ENCODE measurements around the gene CAMSAP2.

Gene CAMSAP2

DNA sequence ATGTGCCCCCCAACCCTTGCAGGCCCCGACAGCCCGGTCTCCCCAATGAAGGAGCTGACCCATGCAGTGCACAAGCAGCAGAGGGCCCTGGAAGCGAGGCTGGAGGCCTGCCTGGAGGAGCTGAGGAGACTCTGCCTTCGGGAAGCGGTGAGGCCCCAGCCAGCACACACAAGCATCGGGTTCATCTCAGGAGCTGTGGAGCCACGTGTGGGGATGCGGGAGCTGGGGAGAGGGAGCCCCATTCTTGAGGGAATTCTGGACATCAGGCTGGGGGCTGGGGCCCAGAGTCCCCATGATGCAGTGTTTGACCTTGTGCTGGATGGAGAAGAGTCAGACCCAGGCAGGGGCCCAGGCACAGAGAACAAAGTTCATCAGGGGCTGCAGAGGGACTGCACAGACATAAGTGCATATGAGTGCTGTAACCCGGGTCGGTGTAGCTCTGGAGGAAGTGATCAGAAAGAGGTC lies 160.8 kb downstream of the CAMSAP2 start:
- Histone ChIP-seq H3K27ac (ENCODE audit: low read depth, low read length, poor library complexity, severe bottlenecking) (no peak overlapping the region), H3F3A (ENCODE audit: insufficient read depth, low read length) (no peaks in the 10 kb centered on the region), H3K27me3 (ENCODE audit: insufficient read depth, low read length) (no peaks in the 10 kb centered on the region), H3K4me2 (ENCODE audit: low read length) (no peak overlapping the region), H3K79me2 (ENCODE audit: insufficient read depth, low read length) (no peaks in the 10 kb centered on the region), H3K9me3 (ENCODE audit: low read length) (no peaks in the 10 kb centered on the region), H3K4me1 (ENCODE audit: insufficient read depth, low read length, severe bottlenecking) (no peaks in the 10 kb centered on the region), H3K9me2 (ENCODE audit: low read depth, low read length) (no peaks in the 10 kb centered on the region), H3K4me3 (ENCODE audit: low read depth, low read length, poor library complexity, severe bottlenecking) (no peak overlapping the region), H4K20me1 (ENCODE audit: insufficient read depth, low read length) (no peaks in the 10 kb centered on the region), H2AFZ (ENCODE audit: low read length) (no peak overlapping the region), H3K9ac (ENCODE audit: low read length) (no peak overlapping the region), H3K36me3 (ENCODE audit: insufficient read depth, low read length) (no peaks in the 10 kb centered on the region)
- no peak for TF ChIP-seq EZH2 (IDR thresholded peaks at IDR 0.05; ENCODE audit: borderline replicate concordance, low read length)
- TF ChIP-seq, protein P1, sequence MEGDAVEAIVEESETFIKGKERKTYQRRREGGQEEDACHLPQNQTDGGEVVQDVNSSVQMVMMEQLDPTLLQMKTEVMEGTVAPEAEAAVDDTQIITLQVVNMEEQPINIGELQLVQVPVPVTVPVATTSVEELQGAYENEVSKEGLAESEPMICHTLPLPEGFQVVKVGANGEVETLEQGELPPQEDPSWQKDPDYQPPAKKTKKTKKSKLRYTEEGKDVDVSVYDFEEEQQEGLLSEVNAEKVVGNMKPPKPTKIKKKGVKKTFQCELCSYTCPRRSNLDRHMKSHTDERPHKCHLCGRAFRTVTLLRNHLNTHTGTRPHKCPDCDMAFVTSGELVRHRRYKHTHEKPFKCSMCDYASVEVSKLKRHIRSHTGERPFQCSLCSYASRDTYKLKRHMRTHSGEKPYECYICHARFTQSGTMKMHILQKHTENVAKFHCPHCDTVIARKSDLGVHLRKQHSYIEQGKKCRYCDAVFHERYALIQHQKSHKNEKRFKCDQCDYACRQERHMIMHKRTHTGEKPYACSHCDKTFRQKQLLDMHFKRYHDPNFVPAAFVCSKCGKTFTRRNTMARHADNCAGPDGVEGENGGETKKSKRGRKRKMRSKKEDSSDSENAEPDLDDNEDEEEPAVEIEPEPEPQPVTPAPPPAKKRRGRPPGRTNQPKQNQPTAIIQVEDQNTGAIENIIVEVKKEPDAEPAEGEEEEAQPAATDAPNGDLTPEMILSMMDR (IDR thresholded peaks at IDR 0.05; ENCODE audit: low read length), result no peak

DNA sequence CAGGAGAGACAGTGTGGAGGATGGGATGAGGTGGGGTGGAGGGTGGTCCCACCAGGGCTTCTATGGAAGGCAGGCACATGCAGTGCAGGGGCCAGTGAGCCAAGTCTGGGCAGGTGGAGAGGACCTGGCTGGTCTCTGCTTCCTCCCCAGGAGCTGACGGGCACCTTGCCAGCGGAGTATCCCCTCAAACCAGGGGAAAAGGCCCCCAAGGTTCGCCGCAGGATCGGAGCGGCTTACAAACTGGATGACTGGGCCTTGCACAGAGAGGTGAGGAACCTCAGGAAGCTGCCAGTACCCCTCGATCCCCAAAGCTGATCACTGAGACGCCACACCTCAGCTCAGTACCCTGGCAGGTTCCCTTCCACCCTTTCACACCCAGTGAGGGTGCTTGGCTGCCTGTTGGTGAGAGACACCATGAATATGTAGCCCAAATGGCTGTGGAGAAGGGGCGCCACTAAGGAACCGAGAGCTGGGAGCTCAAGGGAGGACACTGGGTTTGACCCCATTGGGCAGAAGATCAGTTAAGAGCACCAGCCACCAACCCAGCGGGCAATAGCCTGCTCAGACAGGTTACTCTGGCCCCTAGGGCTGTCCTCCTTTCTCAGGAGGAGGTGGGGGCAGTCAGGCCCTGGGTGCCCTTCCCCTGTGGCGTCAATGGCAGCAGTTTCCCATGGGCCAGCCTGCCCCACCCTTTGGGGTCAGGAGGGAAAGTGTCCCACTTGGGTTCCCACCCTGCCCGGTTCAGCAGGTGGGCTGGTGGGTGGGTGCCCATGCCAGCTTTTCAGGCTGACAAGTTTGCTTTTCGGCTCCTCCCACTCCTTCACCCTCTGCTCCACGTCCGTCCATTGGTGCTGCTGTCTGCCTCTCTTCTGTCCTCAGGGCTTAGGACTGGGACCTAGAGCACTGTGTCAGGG lies 161.5 kb downstream of the CAMSAP2 start:
- no peak overlapping the region for H2AFZ ChIP-seq (ENCODE audit: low read length)
- H3K9me2 ChIP-seq (ENCODE audit: low read depth, low read length), result no peaks in the 10 kb centered on the region
- H3K79me2 ChIP-seq (ENCODE audit: insufficient read depth, low read length), result no peaks in the 10 kb centered on the region
- H3K4me1 ChIP-seq (ENCODE audit: insufficient read depth, low read length, severe bottlenecking), result no peaks in the 10 kb centered on the region
- H3K9ac ChIP-seq (ENCODE audit: low read length), result no peak overlapping the region
- no peak overlapping the region for H3K4me3 ChIP-seq (ENCODE audit: low read depth, low read length, poor library complexity, severe bottlenecking)
- no peak overlapping the region for H3K27ac ChIP-seq (ENCODE audit: low read depth, low read length, poor library complexity, severe bottlenecking)
- no peak overlapping the region for H3K4me2 ChIP-seq (ENCODE audit: low read length)
- no peak for TF ChIP-seq EZH2 (IDR thresholded peaks at IDR 0.05; ENCODE audit: borderline replicate concordance, low read length)
- TF ChIP-seq, protein P1 (IDR thresholded peaks at IDR 0.05; ENCODE audit: low read length), result no peak
- H4K20me1 ChIP-seq (ENCODE audit: insufficient read depth, low read length), result no peaks in the 10 kb centered on the region
- no peaks in the 10 kb centered on the region for H3F3A ChIP-seq (ENCODE audit: insufficient read depth, low read length)
- H3K27me3 ChIP-seq (ENCODE audit: insufficient read depth, low read length), result no peaks in the 10 kb centered on the region
- H3K9me3 ChIP-seq (ENCODE audit: low read length), result no peaks in the 10 kb centered on the region
- no peaks in the 10 kb centered on the region for H3K36me3 ChIP-seq (ENCODE audit: insufficient read depth, low read length)

DNA sequence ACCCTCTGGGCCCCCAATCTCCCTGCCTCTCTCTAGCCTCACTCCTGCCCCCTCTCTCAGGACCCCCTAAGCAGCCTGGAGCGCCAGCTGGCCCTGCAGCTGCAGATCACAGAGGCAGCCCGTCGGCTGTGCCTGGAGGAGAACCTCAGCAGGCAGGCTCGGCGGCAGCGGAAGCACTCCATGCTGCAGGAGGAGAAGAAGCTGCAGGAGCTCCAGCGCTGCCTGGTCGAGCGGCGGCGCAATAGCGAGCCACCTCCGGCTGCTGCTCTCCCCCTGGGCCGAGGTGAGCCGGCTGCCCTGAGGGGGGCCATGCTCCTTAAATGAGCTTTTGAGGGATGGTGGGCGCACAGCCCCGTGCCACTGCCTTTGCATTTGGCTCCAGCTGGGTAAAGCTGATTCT lies 162.2 kb downstream of the CAMSAP2 start:
- Histone ChIP-seq H3K9ac (ENCODE audit: low read length) (no peak overlapping the region), H3K79me2 (ENCODE audit: insufficient read depth, low read length) (no peaks in the 10 kb centered on the region), H2AFZ (ENCODE audit: low read length) (no peak overlapping the region), H3K27me3 (ENCODE audit: insufficient read depth, low read length) (no peaks in the 10 kb centered on the region; the same call in 1 of the 2 replicates), H3K27ac (ENCODE audit: low read depth, low read length, poor library complexity, severe bottlenecking) (no peak overlapping the region), H4K20me1 (ENCODE audit: insufficient read depth, low read length) (no peaks in the 10 kb centered on the region), H3K4me3 (ENCODE audit: low read depth, low read length, poor library complexity, severe bottlenecking) (no peak overlapping the region), H3K36me3 (ENCODE audit: insufficient read depth, low read length) (no peaks in the 10 kb centered on the region), H3K4me1 (ENCODE audit: insufficient read depth, low read length, severe bottlenecking) (no peaks in the 10 kb centered on the region), H3K9me3 (ENCODE audit: low read length) (no peaks in the 10 kb centered on the region), H3K9me2 (ENCODE audit: low read depth, low read length) (no peaks in the 10 kb centered on the region), H3F3A (ENCODE audit: insufficient read depth, low read length) (no peaks in the 10 kb centered on the region), H3K4me2 (ENCODE audit: low read length) (no peak overlapping the region)
- TF ChIP-seq EZH2 (IDR thresholded peaks at IDR 0.05; ENCODE audit: borderline replicate concordance, low read length), result no peak
- TF ChIP-seq, protein P1 (IDR thresholded peaks at IDR 0.05; ENCODE audit: low read length), result no peak
